HG03108 (cell line): ENCODE data around the gene ABCD4.

Source experiments
- ATAC-seq: cut with Tn5 transposase; IDR thresholded peaks from one replicate; pipeline ENCODE4 v1.9.1; 2021; ENCODE audit warnings: moderate library complexity; ENCODE audit not compliant: unreplicated experiment

The ABCD4 gene

GRCh38 chr14:74260525-74261233 is 42.1 kb downstream of the ABCD4 start:
- no peak for ATAC-seq

- ATAC-seq, result no peak
Measured at GRCh38 chr14:74259513-74259912, 43.2 kb downstream of the ABCD4 start.

GRCh38 chr14:74258764-74259035 is 44.0 kb downstream of the ABCD4 start:
- no peak for ATAC-seq

GRCh38 chr14:74257941-74258763 is 44.6 kb downstream of the ABCD4 start:
- ATAC-seq, result no peak

- ATAC-seq, result peak; percentile 70
Measured at GRCh38 chr14:74257078-74257940, 45.4 kb downstream of the ABCD4 start.

GRCh38 chr14:74255281-74255680 is 47.5 kb downstream of the ABCD4 start:
- no peak for ATAC-seq

GRCh38 chr14:74249433-74250375 is 53.0 kb downstream of the ABCD4 start:
- no peak for ATAC-seq

- no peak for ATAC-seq
Measured at GRCh38 chr14:74248017-74248416, 54.7 kb downstream of the ABCD4 start.

GRCh38 chr14:74246542-74246941 is 56.2 kb downstream of the ABCD4 start:
- ATAC-seq, result no peak

- ATAC-seq, result no peak
Measured at GRCh38 chr14:74245292-74245691, 57.4 kb downstream of the ABCD4 start.

- no peak for ATAC-seq
Measured at GRCh38 chr14:74244115-74244514, 58.6 kb downstream of the ABCD4 start.

- no peak for ATAC-seq
Measured at GRCh38 chr14:74243051-74243450, 59.7 kb downstream of the ABCD4 start.

GRCh38 chr14:74242780-74243042 is 60.0 kb downstream of the ABCD4 start:
- ATAC-seq, result no peak

- no peak for ATAC-seq
Measured at GRCh38 chr14:74242021-74242779, 60.5 kb downstream of the ABCD4 start.

- ATAC-seq, result no peak
Measured at GRCh38 chr14:74241652-74242017, 61.1 kb downstream of the ABCD4 start.

GRCh38 chr14:74240794-74241651 is 61.7 kb downstream of the ABCD4 start:
- ATAC-seq, result no peak

GRCh38 chr14:74239848-74240793 is 62.6 kb downstream of the ABCD4 start:
- ATAC-seq, result no peak
